AG08396 (cell line): ENCODE data around the gene SMAD5.

Source experiments
- DNase-seq: peaks from one replicate; pipeline ENCODE4 v3.0.0; 2012; ENCODE audit warnings: low spot score, mixed read lengths

SMAD5 gene

GRCh38 chr5:136115183-136115865, 17.3 kb upstream of the SMAD5 start:
- DNase-seq: no peak

GRCh38 chr5:136120529-136120928, 12.1 kb upstream of the SMAD5 start:
- no peak for DNase-seq

DNA sequence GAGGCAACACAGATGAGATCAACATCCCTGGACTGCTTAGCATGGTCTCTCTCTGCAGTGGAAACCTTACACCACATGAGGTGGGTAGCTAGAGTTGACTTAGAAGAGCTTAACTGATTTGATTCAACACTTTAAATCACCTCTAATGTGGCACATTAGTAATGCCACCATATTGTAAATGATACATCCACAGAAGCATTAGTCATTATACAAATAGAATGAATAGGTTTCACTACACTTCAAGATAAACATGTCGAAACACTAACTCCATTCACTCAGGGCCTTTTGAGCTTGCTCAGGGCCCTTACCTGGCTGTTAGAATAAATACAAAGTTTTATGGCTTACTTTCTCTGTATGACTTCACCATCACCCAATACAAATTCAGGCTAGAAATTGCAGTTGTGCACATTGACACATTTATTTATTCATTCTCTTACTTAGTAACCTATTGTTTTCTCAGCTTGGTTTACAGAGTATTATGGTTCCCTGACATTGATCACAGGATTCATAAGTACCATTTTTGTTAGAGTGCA, 9.3 kb upstream of the SMAD5 start:
- DNase-seq: no peak

- no peak for DNase-seq
Measured at GRCh38 chr5:136127560-136127959, 5.1 kb upstream of the SMAD5 start.

- DNase-seq: no peak
Measured at GRCh38 chr5:136128481-136128880, 4.2 kb upstream of the SMAD5 start.

DNA sequence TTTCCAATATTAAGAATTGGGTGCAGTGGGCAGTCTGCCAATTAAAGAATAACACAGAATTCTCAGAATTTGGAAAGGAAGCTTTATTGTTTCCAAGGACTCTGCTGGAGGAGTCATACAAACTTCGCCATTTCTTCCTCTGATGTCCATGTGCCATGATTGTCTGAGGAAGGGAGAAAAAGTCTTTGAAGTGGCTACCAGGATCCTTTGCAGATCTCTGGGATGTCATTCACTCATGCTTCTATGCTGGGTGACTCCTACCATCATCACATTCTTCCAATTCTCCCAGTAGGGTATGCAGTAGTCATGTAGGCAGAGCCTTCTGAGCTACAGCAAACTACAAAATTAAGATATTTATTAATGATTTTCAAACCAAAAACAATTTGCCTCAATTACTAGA, 3.2 kb upstream of the SMAD5 start:
- DNase-seq: no peak

GRCh38 chr5:136130581-136130980, 2.1 kb upstream of the SMAD5 start:
- DNase-seq: no peak

DNA sequence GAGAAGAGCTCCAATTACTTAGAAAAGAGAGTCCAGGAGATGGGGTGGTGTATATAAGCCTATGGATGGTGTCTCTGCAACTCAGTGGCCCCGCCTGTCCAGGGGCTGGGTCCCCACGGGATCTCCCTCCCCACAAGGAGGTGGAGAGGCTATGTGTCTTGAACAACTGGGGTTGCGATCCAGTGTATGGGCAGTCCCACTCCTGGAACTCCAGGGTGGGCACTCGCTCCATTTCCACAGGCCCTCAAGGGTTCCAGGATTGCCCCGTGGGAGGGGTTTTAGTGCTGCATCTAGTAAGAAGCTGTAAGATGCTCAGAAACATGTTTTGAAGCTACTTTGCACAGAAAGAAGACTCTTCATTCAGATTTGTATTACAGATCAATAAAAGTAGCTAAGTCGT, 558 bp upstream of the SMAD5 start:
- peak; percentile 10 for DNase-seq

GRCh38 chr5:136133222-136133921, 727 bp downstream of the SMAD5 start:
- DNase-seq: peak; percentile 59

GRCh38 chr5:136133922-136134379, 1.3 kb downstream of the SMAD5 start:
- no peak for DNase-seq

DNA sequence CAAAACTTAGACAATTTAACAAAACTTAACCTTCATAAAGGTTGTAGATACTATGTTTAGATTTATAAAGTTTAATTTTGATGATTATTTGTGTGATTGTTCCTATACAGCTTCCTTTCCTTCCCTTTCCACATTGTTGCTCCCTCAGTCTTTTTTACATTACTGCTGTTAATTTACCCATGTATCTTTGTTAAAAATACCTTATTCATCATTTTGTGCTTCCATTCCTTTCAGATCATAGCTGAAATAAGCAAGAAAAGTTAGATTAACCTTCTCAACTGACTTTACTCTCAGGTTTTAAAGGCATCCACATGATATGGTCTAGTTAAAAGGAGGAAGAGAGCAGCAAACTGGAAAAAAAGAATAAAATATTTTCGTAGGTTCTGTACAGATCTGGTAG, 2.0 kb downstream of the SMAD5 start:
- DNase-seq: no peak

DNA sequence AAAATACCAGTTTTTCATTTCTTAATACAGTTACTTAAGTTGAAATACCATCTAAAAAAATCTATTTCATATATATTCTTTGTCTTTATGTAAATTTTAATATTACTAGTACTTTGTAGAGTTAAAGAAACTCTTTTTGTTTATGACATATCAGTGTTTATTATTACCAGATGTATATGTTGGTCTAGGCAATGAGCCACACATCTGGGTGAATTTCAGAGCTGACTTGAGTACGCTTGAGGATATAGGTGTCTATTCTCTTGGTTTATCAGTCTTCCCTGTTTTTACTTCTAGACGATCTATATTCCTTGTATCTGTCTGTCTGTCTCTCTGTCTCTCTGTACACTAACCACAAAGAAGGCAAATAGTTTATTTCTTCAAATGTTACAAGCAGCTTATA, 2.9 kb downstream of the SMAD5 start:
- no peak for DNase-seq

DNA sequence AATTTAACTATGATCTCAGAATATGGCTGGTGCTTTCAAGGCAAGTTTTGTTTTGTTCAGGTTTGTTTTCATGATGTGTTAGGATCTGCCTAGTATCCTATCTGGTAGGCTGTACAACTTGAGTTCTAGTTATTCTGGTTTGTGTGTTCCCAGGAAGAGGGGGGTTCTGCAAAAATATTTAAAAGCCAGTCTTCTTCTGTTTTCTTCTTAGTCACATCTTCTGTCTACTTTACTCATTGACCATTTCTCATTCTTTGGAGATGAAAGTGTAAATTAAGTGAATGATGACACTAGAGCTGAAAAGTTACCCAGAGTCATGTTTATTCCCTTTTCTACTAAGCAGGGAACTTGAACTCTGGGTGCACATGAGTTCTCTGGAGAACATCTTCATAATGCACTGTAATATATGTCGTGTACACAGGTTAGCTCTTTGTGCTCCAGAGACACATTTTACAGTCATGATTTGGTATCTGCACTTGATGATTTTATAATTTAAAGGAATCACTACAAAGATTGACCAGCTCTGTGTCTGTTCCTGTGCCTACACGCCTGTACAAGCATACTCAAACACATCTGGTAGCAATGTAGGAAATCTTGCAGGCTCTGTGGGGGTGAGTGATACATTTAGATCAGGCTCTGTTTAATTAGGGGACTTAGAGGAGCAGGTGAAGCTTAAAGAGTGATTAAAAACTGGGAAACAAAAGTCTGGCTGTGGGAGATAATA, 5.0 kb downstream of the SMAD5 start:
- no peak for DNase-seq

GRCh38 chr5:136141561-136141960, 8.9 kb downstream of the SMAD5 start:
- DNase-seq: no peak

DNA sequence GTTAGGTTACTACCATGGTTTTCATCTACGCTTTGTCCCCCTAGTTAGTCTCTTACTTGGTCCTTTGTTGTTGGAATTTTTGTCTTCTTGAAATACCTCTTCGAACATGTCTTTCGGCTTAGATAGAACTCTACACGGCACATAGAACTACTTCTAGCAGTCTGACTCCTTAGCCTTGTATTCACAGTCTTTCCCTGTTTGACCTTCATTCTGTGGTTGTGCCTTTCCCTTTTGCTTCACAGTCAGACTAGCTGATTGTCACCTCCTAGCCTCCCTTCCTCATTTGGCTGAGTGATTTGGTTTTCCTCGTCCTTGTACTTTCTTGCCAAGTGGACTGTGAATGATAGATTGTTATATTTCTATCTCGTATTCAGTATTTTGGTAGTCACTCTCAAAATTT, 10.7 kb downstream of the SMAD5 start:
- no peak for DNase-seq

- no peak for DNase-seq
Measured at GRCh38 chr5:136143763-136144162, 11.1 kb downstream of the SMAD5 start.

DNA sequence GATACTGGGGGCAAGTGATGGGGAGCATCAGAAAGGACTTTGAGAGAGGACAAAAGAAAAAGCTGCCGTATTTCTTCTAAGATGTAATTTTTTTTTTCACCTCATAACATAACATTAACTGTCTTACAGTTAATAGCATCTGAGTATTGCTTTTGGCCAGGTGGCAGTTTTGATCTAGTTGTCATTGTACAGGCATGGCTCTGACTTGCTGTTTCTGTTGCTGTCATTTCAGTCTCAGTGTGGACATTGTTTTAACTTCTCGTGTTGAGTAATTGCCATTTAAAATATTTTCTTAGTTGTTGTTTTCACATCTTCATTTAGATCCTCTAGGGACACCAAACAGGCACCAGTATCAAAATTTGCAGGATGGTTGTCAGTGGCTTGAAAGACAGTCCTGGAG, 12.4 kb downstream of the SMAD5 start:
- no peak for DNase-seq

DNA sequence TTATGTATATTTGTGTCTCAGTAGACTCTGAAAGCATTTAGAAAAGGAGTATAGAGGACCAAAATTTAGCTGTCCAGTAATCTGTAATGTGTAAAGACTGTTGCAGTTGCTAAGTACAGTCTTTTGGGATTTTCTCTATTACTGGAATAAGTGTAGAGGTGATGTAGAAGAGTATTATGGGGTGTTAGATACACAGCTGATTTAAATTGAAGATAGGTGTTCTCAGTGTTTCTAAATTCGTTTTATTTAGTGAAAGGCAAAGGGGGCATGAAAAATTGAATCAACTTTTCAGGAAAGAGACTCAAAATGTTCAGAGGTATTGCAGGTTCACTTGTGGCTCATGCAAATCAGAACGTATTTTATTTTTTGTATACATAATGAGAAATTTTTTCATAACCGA, 13.6 kb downstream of the SMAD5 start:
- no peak for DNase-seq

- DNase-seq: no peak
Measured at GRCh38 chr5:136147632-136148031, 15.0 kb downstream of the SMAD5 start.

DNA sequence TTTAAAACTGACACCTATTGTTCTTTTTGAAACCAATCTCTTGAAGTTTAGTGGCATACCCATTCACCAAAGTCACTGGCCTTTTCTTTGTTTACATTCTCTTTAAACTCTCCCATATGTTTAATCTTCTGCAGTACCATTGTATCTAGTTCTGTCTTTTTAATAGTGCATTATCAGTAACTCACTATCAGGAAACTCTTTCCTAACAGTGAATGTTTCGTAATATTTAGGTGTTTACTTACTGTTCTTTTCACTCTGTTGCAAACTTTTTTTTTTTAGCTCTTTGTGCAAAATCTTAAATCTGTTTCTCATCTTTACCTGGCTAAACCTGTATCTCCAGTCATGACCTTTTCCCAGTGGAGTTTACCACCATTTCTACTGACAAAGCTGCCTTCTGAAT, 17.2 kb downstream of the SMAD5 start:
- no peak for DNase-seq

DNA sequence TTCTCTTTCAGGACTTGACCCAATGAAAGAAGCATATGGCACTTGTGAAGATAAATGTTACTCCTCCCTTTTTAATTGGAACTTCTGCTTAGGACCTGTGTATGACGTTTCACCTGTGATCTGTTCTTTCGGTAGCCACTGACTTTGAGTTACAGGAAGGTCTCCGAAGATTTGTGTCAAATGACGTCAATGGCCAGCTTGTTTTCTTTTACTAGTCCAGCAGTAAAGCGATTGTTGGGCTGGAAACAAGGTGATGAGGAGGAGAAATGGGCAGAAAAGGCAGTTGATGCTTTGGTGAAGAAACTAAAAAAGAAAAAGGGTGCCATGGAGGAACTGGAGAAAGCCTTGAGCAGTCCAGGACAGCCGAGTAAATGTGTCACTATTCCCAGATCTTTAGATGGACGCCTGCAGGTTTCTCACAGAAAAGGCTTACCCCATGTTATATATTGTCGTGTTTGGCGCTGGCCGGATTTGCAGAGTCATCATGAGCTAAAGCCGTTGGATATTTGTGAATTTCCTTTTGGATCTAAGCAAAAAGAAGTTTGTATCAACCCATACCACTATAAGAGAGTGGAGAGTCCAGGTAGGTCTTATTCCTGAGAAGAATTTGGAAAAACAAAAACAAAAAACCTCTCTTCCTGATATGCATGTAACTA, 21.1 kb downstream of the SMAD5 start:
- no peak for DNase-seq

- no peak for DNase-seq
Measured at GRCh38 chr5:136155078-136155477, 22.4 kb downstream of the SMAD5 start.
